Karpas-422 (cell line): Measurements from ENCODE around the gene RGL3. TPM values are rescaled to one million over a fixed set of nuclear protein-coding genes. Genes with fewer than 3 reads are reported as not detected.
"Not testable (repeated sequence)": the region's sequence is repeated elsewhere in the genome, so short reads cannot be mapped to it uniquely, and the experiment has no call there.

Experiments used
- DNase-seq: peaks from one replicate; pipeline ENCODE4 v3.0.0-alpha.2; 2015
- H2AFZ ChIP-seq: fragments of 200-600 bp; sonication (generic); 2 replicates; pipeline ENCODE4 v1.6.1; 2014; ENCODE audit warnings: antibody characterized with exemption, low read length, mixed read lengths
- H3K27ac ChIP-seq: fragments of 200-600 bp; sonication (generic); 2 replicates; pipeline ENCODE4 v1.5.1; 2014; ENCODE audit warnings: mild to moderate bottlenecking, low read length, moderate library complexity
- H3K27me3 ChIP-seq: fragments of 200-600 bp; sonication (generic); 2 replicates; pipeline ENCODE4 v1.6.1; 2014; ENCODE audit warnings: low read length, mixed read lengths
- H3K36me3 ChIP-seq: fragments of 200-600 bp; sonication (generic); 2 replicates; pipeline ENCODE4 v1.6.1; 2014; ENCODE audit warnings: low read length, mixed read lengths; ENCODE audit not compliant: insufficient read depth
- H3K4me1 ChIP-seq: fragments of 200-600 bp; sonication (generic); 2 replicates; pipeline ENCODE4 v1.6.1; 2014; ENCODE audit warnings: mild to moderate bottlenecking, low read length, mixed read lengths
- H3K4me2 ChIP-seq: fragments of 200-600 bp; sonication (generic); 2 replicates; pipeline ENCODE4 v1.6.1; 2014; ENCODE audit warnings: low read length, low read depth, mild to moderate bottlenecking; ENCODE audit not compliant: poor library complexity, severe bottlenecking
- H3K4me3 ChIP-seq: fragments of 200-600 bp; sonication (generic); 2 replicates; pipeline ENCODE4 v1.5.1; 2014; ENCODE audit warnings: mild to moderate bottlenecking, antibody characterized with exemption, low read length, mixed read lengths
- H3K79me2 ChIP-seq: fragments of 200-600 bp; sonication (generic); 2 replicates; pipeline ENCODE4 v1.6.1; 2014; ENCODE audit warnings: mild to moderate bottlenecking, low read length, mixed read lengths
- H3K9ac ChIP-seq: fragments of 200-600 bp; sonication (generic); 2 replicates; pipeline ENCODE4 v1.6.0; 2014; ENCODE audit warnings: low read length
- H3K9me2 ChIP-seq: fragments of 200-600 bp; sonication (generic), shearing (Covaris generic); replicated peaks from 2 replicates; pipeline ENCODE4 v1.6.0; 2014; ENCODE audit warnings: mild to moderate bottlenecking, low read length, moderate library complexity; ENCODE audit not compliant: insufficient read depth
- H3K9me3 ChIP-seq: fragments of 300-700, 200-600 bp; sonication (generic); 2 replicates; pipeline ENCODE4 v1.6.1; 2014; ENCODE audit warnings: low read length, mixed read lengths
- H4K20me1 ChIP-seq: fragments of 200-600 bp; sonication (generic); 2 replicates; pipeline ENCODE4 v1.6.1; 2014; ENCODE audit warnings: mild to moderate bottlenecking, antibody characterized with exemption, low read length, low read depth; ENCODE audit not compliant: insufficient read depth
- total RNA-seq: library from RNA; depleted of rRNA; stranded (reverse); fragments of >200 nt; shearing (Covaris generic); gene quantifications from 2 replicates; pipeline ENCODE4 v1.2.3, GENCODE V29; 2014; ENCODE audit warnings: low replicate concordance

The RGL3 gene
- total RNA-seq, 1 experiment from 2014 or later = not detected

GRCh38 chr19:11458236-11458900 is 39.3 kb upstream of the RGL3 start:
- no peak overlapping the region for H2AFZ ChIP-seq
- H3K79me2 ChIP-seq = no peaks in the 10 kb centered on the region
- H3K27me3 ChIP-seq = no peaks in the 10 kb centered on the region
- no peaks in the 10 kb centered on the region for H4K20me1 ChIP-seq
- no peak overlapping the region for H3K27ac ChIP-seq
- H3K4me3 ChIP-seq = no peak overlapping the region
- no peaks in the 10 kb centered on the region for H3K9me3 ChIP-seq
- no peak for DNase-seq
- no peak overlapping the region for H3K4me2 ChIP-seq
- H3K9ac ChIP-seq = no peak overlapping the region
- no peaks in the 10 kb centered on the region for H3K9me2 ChIP-seq
- H3K36me3 ChIP-seq = no peaks in the 10 kb centered on the region
- H3K4me1 ChIP-seq = no peaks in the 10 kb centered on the region; the same call in 1 of the 2 replicates

GRCh38 chr19:11457831-11458230 is 38.7 kb upstream of the RGL3 start:
- Histone ChIP-seq H3K27ac (no peak overlapping the region), H2AFZ (no peak overlapping the region), H3K4me2 (no peak overlapping the region), H3K9ac (no peak overlapping the region), H3K4me3 (no peak overlapping the region), H3K36me3 (no peaks in the 10 kb centered on the region), H4K20me1 (no peaks in the 10 kb centered on the region), H3K9me3 (no peaks in the 10 kb centered on the region), H3K79me2 (no peaks in the 10 kb centered on the region), H3K27me3 (no peaks in the 10 kb centered on the region), H3K9me2 (no peaks in the 10 kb centered on the region), H3K4me1 (no peaks in the 10 kb centered on the region; the same call in 1 of the 2 replicates)
- no peak for DNase-seq

- Histone ChIP-seq H3K9ac (no peak overlapping the region), H3K4me3 (no peak overlapping the region)
Observed at GRCh38 chr19:11457115-11457514, 38.0 kb upstream of the RGL3 start.

GRCh38 chr19:11456659-11457058 is 37.5 kb upstream of the RGL3 start:
- no peaks in the 10 kb centered on the region for H3K79me2 ChIP-seq
- H3K36me3 ChIP-seq = no peaks in the 10 kb centered on the region
- no peak overlapping the region for H3K4me2 ChIP-seq
- no peak overlapping the region for H3K27ac ChIP-seq
- H3K9me2 ChIP-seq = no peaks in the 10 kb centered on the region
- H3K4me3 ChIP-seq = no peak overlapping the region
- peaks cover 10% of the 10 kb centered on the region for H3K4me1 ChIP-seq
- no peaks in the 10 kb centered on the region for H4K20me1 ChIP-seq
- no peaks in the 10 kb centered on the region for H3K9me3 ChIP-seq
- no peak for DNase-seq
- H3K9ac ChIP-seq = no peak overlapping the region
- no peaks in the 10 kb centered on the region for H3K27me3 ChIP-seq
- H2AFZ ChIP-seq = no peak overlapping the region

More at GRCh38 chr19:11457115-11457514, 38.0 kb upstream of the RGL3 start:
- Histone ChIP-seq H3K4me2 (no peak overlapping the region), H3K4me1 (peaks cover 5% of the 10 kb centered on the region), H3K27ac (no peak overlapping the region), H2AFZ (no peak overlapping the region), H3K9me3 (no peaks in the 10 kb centered on the region), H4K20me1 (no peaks in the 10 kb centered on the region), H3K9me2 (no peaks in the 10 kb centered on the region), H3K27me3 (no peaks in the 10 kb centered on the region), H3K79me2 (no peaks in the 10 kb centered on the region), H3K36me3 (no peaks in the 10 kb centered on the region)
- DNase-seq = no peak

GRCh38 chr19:11455233-11455554 is 36.1 kb upstream of the RGL3 start:
- H3K9me3 ChIP-seq, DNase-seq, H3K9me2 ChIP-seq, H3K36me3 ChIP-seq, H3K9ac ChIP-seq, H2AFZ ChIP-seq, H4K20me1 ChIP-seq, H3K79me2 ChIP-seq, H3K27ac ChIP-seq, H3K4me2 ChIP-seq, H3K4me3 ChIP-seq, H3K27me3 ChIP-seq: not testable (repeated sequence)
- peaks cover 19% of the 10 kb centered on the region for H3K4me1 ChIP-seq

- H4K20me1 ChIP-seq = no peaks in the 10 kb centered on the region
- H3K9me2 ChIP-seq = no peaks in the 10 kb centered on the region
- H3K9me3 ChIP-seq = no peaks in the 10 kb centered on the region
- H3K79me2 ChIP-seq = no peaks in the 10 kb centered on the region
- no peak overlapping the region for H3K4me2 ChIP-seq
- DNase-seq = peak; percentile 76
- H3K9ac ChIP-seq = no peak overlapping the region
- H3K27ac ChIP-seq = no peak overlapping the region
- peak overlapping the region; percentile 43; the same call in 1 of the 2 replicates for H2AFZ ChIP-seq
- H3K27me3 ChIP-seq = no peaks in the 10 kb centered on the region
- H3K4me3 ChIP-seq = no peak overlapping the region
- H3K4me1 ChIP-seq = peaks cover 19% of the 10 kb centered on the region
- no peaks in the 10 kb centered on the region; the same call in 1 of the 2 replicates for H3K36me3 ChIP-seq
Observed at GRCh38 chr19:11453468-11454341, 34.6 kb upstream of the RGL3 start.

- H3K9me3 ChIP-seq = no peaks in the 10 kb centered on the region
- no peak overlapping the region for H2AFZ ChIP-seq
- H3K9me2 ChIP-seq = no peaks in the 10 kb centered on the region
- peaks cover 19% of the 10 kb centered on the region for H3K4me1 ChIP-seq
- no peaks in the 10 kb centered on the region for H4K20me1 ChIP-seq
- no peak for DNase-seq
- H3K9ac ChIP-seq = no peak overlapping the region
- no peaks in the 10 kb centered on the region for H3K27me3 ChIP-seq
- no peaks in the 10 kb centered on the region; the same call in 1 of the 2 replicates for H3K36me3 ChIP-seq
- H3K4me3 ChIP-seq = no peak overlapping the region
- peak overlapping the region; percentile 58 for H3K27ac ChIP-seq
- no peaks in the 10 kb centered on the region for H3K79me2 ChIP-seq
- peak overlapping the region; percentile 63 for H3K4me2 ChIP-seq
Observed at GRCh38 chr19:11452620-11453310, 33.7 kb upstream of the RGL3 start.
